Mucosa of descending colon (tissue), 3 donors: ENCODE data around the gene SRGAP3. TPM values are rescaled to one million over a fixed set of nuclear protein-coding genes. Genes with fewer than 3 reads are reported as not detected.

Source experiments
- ATAC-seq: fragments of 200-7000 bp; cut with Tn5 transposase; one replicate; pipeline ENCODE4 v1.9.1; 2020; ENCODE audit warnings: mild to moderate bottlenecking, moderate library complexity
- DNase-seq, 3 donors: peaks; one replicate each; pipeline ENCODE4 v3.0.0-alpha.2; 2020
- H3K36me3 ChIP-seq: fragments of 200-600 bp; one replicate; pipeline ENCODE4 v1.8.0; 2021; ENCODE audit warnings: low read depth, mild to moderate bottlenecking
- H3K4me1 ChIP-seq: fragments of 200-600 bp; one replicate; pipeline ENCODE4 v1.8.0; 2021; ENCODE audit warnings: low read depth, mild to moderate bottlenecking
- H3K4me3 ChIP-seq: fragments of 200-600 bp; one replicate; pipeline ENCODE4 v1.8.0; 2021; ENCODE audit warnings: mild to moderate bottlenecking
- H3K9me3 ChIP-seq: fragments of 200-600 bp; one replicate; pipeline ENCODE4 v1.8.0; 2021; ENCODE audit warnings: mild to moderate bottlenecking
- intact Hi-C, 2 donors: fragments of 100-400 bp; cut with DNase I in 1 of 2; cut with micrococcal nuclease in 1 of 2; formaldehyde crosslinking; loops; one replicate each; pipeline versions ENCODE4 v1.11.0 to v1.11.1; 2022; cut with DNase I, micrococcal nuclease
- total RNA-seq, 3 donors: library from RNA; stranded (reverse); fragmentation: NEBNext Ultra II Directional in 2 of 3; extraction: Animal tissue kit (Norgen Biotek cat#: 25700) in 2 of 3; gene quantifications; one replicate each; pipeline versions ENCODE4 v1.2.1 to v1.2.4, GENCODE V29; 2021 to 2023
- TF ChIP-seq, protein P1 (sequence below): fragments of 200-600 bp; IDR thresholded peaks from one replicate; pipeline ENCODE4 v1.8.0; 2022; ENCODE audit warnings: antibody characterized with exemption, mild to moderate bottlenecking
- donor health status: DM: no; HTN: no; CAD: no; lungs with moderate emphysema.
- donor health status: DM: no; HTN: no; CAD: no.
- donor health status: DM: no; HTN: yes; CAD: no.

The SRGAP3 gene
- total RNA-seq, 3 donors from 2014 or later = 6.4 to 9.0 (median 8.6) TPM

DNA sequence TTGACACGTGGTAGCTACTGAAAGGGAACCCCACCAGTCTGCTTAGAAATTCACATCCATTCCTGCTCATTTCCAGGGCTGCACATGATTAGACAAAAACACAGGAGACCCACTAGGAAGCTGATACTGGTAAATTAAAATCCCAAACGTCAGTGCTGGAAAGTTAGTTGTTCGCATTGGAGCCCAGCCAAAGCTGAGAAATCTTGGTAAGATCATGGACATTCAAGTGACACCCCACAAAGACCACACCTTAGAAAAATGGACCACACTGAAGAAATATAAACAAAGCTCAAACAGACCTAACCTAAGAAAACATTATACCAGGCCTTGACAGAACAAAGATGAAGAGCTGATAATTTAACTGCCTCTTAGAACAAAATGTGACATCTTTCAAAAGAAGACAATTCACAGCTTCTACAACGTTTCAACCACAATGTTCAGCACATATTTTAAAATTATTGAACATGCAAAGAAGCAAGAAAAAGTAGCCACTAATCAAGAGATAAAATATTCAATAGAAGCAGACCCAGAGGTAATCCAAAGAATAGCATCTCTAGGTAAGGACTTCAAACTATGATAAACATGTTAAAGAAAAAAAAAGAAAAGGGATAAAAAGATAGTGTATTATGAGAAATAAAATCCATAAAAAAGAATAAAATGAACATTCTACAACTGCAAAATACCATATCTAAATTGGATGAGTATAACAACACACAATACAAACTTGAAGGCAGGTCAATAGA lies 306.5 kb downstream of the SRGAP3 start:
- H3K36me3 ChIP-seq = no peaks in the 10 kb centered on the region
- intact Hi-C loops = no loop called here
- peaks cover 3% of the 10 kb centered on the region for H3K9me3 ChIP-seq
- TF ChIP-seq, protein P1, sequence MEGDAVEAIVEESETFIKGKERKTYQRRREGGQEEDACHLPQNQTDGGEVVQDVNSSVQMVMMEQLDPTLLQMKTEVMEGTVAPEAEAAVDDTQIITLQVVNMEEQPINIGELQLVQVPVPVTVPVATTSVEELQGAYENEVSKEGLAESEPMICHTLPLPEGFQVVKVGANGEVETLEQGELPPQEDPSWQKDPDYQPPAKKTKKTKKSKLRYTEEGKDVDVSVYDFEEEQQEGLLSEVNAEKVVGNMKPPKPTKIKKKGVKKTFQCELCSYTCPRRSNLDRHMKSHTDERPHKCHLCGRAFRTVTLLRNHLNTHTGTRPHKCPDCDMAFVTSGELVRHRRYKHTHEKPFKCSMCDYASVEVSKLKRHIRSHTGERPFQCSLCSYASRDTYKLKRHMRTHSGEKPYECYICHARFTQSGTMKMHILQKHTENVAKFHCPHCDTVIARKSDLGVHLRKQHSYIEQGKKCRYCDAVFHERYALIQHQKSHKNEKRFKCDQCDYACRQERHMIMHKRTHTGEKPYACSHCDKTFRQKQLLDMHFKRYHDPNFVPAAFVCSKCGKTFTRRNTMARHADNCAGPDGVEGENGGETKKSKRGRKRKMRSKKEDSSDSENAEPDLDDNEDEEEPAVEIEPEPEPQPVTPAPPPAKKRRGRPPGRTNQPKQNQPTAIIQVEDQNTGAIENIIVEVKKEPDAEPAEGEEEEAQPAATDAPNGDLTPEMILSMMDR = no peak
- no peak overlapping the region for H3K4me3 ChIP-seq
- DNase-seq (no peak), ATAC-seq (no peak)
- H3K4me1 ChIP-seq = no peaks in the 10 kb centered on the region

DNA sequence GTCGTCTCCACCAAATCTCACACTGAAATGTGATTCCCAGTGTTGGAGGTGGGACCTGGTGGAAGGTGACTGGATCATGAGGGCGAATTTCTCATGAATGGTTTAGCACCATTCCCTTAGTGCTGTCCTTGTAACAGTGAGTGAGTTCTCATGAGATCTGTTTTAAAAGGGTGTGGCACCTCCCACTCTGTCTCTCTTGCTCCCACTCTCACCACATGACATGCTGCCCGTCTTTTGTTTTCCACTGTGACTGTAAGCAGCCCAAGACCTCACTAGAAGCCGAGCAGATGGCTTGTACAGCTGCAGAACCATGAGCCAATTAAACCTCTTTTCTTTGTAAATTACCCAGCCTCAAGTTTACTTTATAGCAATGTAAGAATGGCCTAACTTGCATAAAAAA lies 307.3 kb downstream of the SRGAP3 start:
- Histone ChIP-seq H3K9me3 (peaks cover 3% of the 10 kb centered on the region), H3K36me3 (no peaks in the 10 kb centered on the region), H3K4me3 (no peak overlapping the region), H3K4me1 (no peaks in the 10 kb centered on the region)
- ATAC-seq (no peak), DNase-seq (no peak)
- TF ChIP-seq, protein P1 = no peak
- intact Hi-C loops = no loop called here

DNA sequence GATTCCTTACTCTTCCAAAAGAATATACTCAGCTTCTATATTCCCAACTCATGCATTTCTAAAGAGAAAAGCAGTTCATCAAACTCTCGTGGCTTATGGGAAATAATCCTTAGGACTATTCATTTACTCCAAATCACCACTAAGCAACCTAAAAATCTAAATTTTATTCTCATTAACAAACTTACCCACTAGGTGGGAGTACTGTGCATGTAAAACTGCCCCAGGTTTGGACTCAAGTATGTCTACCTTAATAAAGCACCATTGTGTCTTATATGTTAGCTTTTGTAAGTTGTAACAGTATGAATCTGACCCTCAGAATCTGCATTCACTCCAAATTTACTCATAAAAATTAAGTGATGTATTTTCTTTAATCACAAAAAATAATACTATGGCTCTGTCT lies 311.4 kb downstream of the SRGAP3 start:
- TF ChIP-seq, protein P1 = no peak
- DNase-seq (no peak), ATAC-seq (no peak)
- no peak overlapping the region for H3K4me3 ChIP-seq
- H3K4me1 ChIP-seq = no peaks in the 10 kb centered on the region
- H3K9me3 ChIP-seq = no peaks in the 10 kb centered on the region
- intact Hi-C loops = no loop called here
- H3K36me3 ChIP-seq = no peaks in the 10 kb centered on the region

DNA sequence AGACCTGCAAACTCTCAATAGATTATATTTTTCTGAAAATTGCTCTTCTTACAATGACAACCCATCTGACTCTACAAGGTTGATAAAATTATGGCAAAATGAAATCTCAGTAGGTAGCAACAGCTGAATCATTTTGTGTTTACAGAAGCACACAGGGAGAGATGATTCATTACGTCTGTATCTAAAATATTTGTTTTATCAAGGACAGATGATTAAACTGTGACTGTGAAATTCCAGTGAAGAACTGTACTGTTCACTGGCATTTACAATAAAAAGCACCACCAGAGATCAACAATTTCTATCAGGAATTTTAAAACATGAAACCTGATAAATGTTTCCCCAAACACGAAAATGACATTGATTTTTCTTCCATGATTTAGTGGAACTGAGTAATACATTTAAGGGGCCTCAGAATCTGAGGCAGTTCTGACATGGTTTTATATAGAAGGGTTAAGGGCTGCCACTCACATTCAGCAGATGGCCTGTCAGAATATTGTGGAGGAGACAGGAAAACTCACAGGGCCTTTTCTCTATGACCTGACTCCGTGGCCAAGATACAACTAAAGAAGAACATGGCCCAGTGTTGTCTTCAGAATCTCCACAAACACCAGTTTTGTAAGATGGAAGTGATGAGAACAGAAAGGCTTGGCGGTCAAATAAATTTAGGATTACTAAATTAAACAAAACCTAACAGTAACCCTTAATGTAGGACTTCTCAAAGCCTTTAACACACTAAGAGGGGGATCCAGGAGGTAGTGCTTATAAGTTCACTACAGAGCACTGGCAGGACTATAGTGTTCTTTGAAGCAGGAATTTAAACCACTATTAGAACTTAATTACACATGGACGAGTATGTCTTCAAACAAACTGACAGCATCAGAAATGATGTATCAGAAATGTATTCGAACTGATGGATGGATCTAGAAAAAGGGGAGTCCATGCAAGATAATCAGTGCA lies 312.1 kb downstream of the SRGAP3 start:
- no peak overlapping the region for H3K4me3 ChIP-seq
- no peak for ATAC-seq
- no peaks in the 10 kb centered on the region for H3K9me3 ChIP-seq
- intact Hi-C loops = no loop called here
- H3K4me1 ChIP-seq = no peaks in the 10 kb centered on the region
- DNase-seq = no peak
- TF ChIP-seq, protein P1 = no peak
- no peaks in the 10 kb centered on the region for H3K36me3 ChIP-seq

DNA sequence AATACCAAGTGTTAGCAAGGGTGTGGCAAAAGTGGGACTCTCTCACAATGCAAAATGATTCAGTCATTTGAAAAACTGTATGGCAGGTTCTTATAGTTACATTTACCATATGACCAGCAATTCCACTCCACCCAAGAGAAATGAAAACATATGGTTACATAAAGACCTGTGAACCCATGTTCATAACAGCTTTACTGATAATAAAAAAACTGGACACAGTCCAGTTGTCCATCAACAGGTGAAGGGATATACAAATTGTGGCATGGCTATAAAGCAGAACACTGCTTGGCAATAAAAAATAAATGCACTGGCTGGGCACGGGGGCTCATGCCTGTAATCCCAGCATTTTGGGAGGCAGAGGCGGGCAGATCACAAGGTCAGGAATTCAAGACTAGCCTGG lies 316.9 kb downstream of the SRGAP3 start:
- TF ChIP-seq, protein P1 = no peak
- H3K36me3 ChIP-seq = no peaks in the 10 kb centered on the region
- ATAC-seq (peak; percentile 92), DNase-seq (no peak)
- no peaks in the 10 kb centered on the region for H3K4me1 ChIP-seq
- intact Hi-C loops = no loop called here
- no peak overlapping the region for H3K4me3 ChIP-seq
- no peaks in the 10 kb centered on the region for H3K9me3 ChIP-seq
